Measurements from ENCODE around the gene CYP1A2.
"Not testable (repeated sequence)": the region's sequence is repeated elsewhere in the genome, so short reads cannot be mapped to it uniquely, and the experiment has no call there.

Gene CYP1A2

GRCh38 chr15:74726774-74727164, 21.9 kb upstream of the CYP1A2 start:
- no peak for DNase-seq (ENCODE audit: low spot score)
- no peak for TF ChIP-seq CTCF (IDR thresholded peaks at IDR 0.05; ENCODE audit: borderline replicate concordance, control extremely low read depth, extremely low read depth, insufficient read depth, missing control alignments)
- in situ Hi-C loops (cut with MboI; ENCODE audit: low sequenced_read_pairs, unreplicated experiment) = no loop called here

GRCh38 chr15:74727727-74728126, 20.9 kb upstream of the CYP1A2 start:
- no peak for TF ChIP-seq CTCF (IDR thresholded peaks at IDR 0.05; ENCODE audit: borderline replicate concordance, control extremely low read depth, extremely low read depth, insufficient read depth, missing control alignments)
- no peak for DNase-seq (ENCODE audit: low spot score)
- in situ Hi-C loops (cut with MboI; ENCODE audit: low sequenced_read_pairs, unreplicated experiment) = no loop called here

GRCh38 chr15:74728699-74729098, 19.9 kb upstream of the CYP1A2 start:
- in situ Hi-C loops (cut with MboI; ENCODE audit: low sequenced_read_pairs, unreplicated experiment); DNase-seq (ENCODE audit: low spot score): not testable (repeated sequence)

GRCh38 chr15:74729372-74729771, 19.3 kb upstream of the CYP1A2 start:
- in situ Hi-C loops (cut with MboI; ENCODE audit: low sequenced_read_pairs, unreplicated experiment); DNase-seq (ENCODE audit: low spot score): not testable (repeated sequence)

- TF ChIP-seq CTCF (IDR thresholded peaks at IDR 0.05; ENCODE audit: borderline replicate concordance, control extremely low read depth, extremely low read depth, insufficient read depth, missing control alignments) = no peak
- in situ Hi-C loops (cut with MboI; ENCODE audit: low sequenced_read_pairs, unreplicated experiment) = no loop called here
- no peak for DNase-seq (ENCODE audit: low spot score)
These were observed 17.9 kb upstream of the CYP1A2 start for GRCh38 chr15:74730619-74731316.

GRCh38 chr15:74732846-74733245, 15.8 kb upstream of the CYP1A2 start:
- in situ Hi-C loops (cut with MboI; ENCODE audit: low sequenced_read_pairs, unreplicated experiment) = no loop called here
- no peak for DNase-seq (ENCODE audit: low spot score)
- TF ChIP-seq CTCF (IDR thresholded peaks at IDR 0.05; ENCODE audit: borderline replicate concordance, control extremely low read depth, extremely low read depth, insufficient read depth, missing control alignments) = no peak

GRCh38 chr15:74733269-74733668, 15.4 kb upstream of the CYP1A2 start:
- no peak for TF ChIP-seq CTCF (IDR thresholded peaks at IDR 0.05; ENCODE audit: borderline replicate concordance, control extremely low read depth, extremely low read depth, insufficient read depth, missing control alignments)
- in situ Hi-C loops (cut with MboI; ENCODE audit: low sequenced_read_pairs, unreplicated experiment) = no loop called here
- DNase-seq (ENCODE audit: low spot score) = no peak

- no peak for DNase-seq (ENCODE audit: low spot score)
- in situ Hi-C loops (cut with MboI; ENCODE audit: low sequenced_read_pairs, unreplicated experiment) = no loop called here
- no peak for TF ChIP-seq CTCF (IDR thresholded peaks at IDR 0.05; ENCODE audit: borderline replicate concordance, control extremely low read depth, extremely low read depth, insufficient read depth, missing control alignments)
These were observed 13.3 kb upstream of the CYP1A2 start for GRCh38 chr15:74735305-74735704.

GRCh38 chr15:74738239-74738638, 10.4 kb upstream of the CYP1A2 start:
- DNase-seq (ENCODE audit: low spot score); in situ Hi-C loops (cut with MboI; ENCODE audit: low sequenced_read_pairs, unreplicated experiment): not testable (repeated sequence)

All from GM13976 (cell line).